Mucosa of stomach (tissue), 1 donor: ENCODE data around the gene MAL.

Source experiments
- H3K27me3 ChIP-seq: one replicate; pipeline ENCODE4 v1.7.0; 2013; ENCODE audit warnings: mild to moderate bottlenecking, low read length; ENCODE audit not compliant: control insufficient read depth, insufficient read depth
- H3K36me3 ChIP-seq: one replicate; pipeline ENCODE4 v1.7.0; 2013; ENCODE audit warnings: low read length; ENCODE audit not compliant: control insufficient read depth, insufficient read depth
- H3K4me1 ChIP-seq: one replicate; pipeline ENCODE4 v1.7.0; 2013; ENCODE audit warnings: mild to moderate bottlenecking, low read length; ENCODE audit not compliant: control insufficient read depth, insufficient read depth
- H3K4me3 ChIP-seq: one replicate; pipeline ENCODE4 v1.7.0; 2013; ENCODE audit warnings: low read length
- H3K9ac ChIP-seq: one replicate; pipeline ENCODE4 v1.7.0; 2013; ENCODE audit warnings: mild to moderate bottlenecking, low read length, moderate library complexity
- H3K9me3 ChIP-seq: one replicate; pipeline ENCODE4 v1.7.0; 2013; ENCODE audit warnings: mild to moderate bottlenecking, low read length, moderate library complexity; ENCODE audit not compliant: control insufficient read depth
- donor health status: Pancreatic carcinoma.

MAL gene

GRCh38 chr2:95021023-95021416 is 4.5 kb upstream of the MAL start:
- H3K27me3 ChIP-seq = peaks cover 35% of the 10 kb centered on the region
- peaks cover 8% of the 10 kb centered on the region for H3K4me1 ChIP-seq
- H3K9me3 ChIP-seq = no peaks in the 10 kb centered on the region
- H3K36me3 ChIP-seq = no peaks in the 10 kb centered on the region
- H3K4me3 ChIP-seq = no peak overlapping the region
- H3K9ac ChIP-seq = no peak overlapping the region

GRCh38 chr2:95021847-95022246 is 3.7 kb upstream of the MAL start:
- no peaks in the 10 kb centered on the region for H3K36me3 ChIP-seq
- no peak overlapping the region for H3K4me3 ChIP-seq
- H3K4me1 ChIP-seq = peaks cover 11% of the 10 kb centered on the region
- peaks cover 41% of the 10 kb centered on the region for H3K27me3 ChIP-seq
- no peak overlapping the region for H3K9ac ChIP-seq
- no peaks in the 10 kb centered on the region for H3K9me3 ChIP-seq

GRCh38 chr2:95022309-95023221 is 2.9 kb upstream of the MAL start:
- no peak overlapping the region for H3K4me3 ChIP-seq
- no peak overlapping the region for H3K9ac ChIP-seq
- H3K27me3 ChIP-seq = peaks cover 45% of the 10 kb centered on the region
- H3K9me3 ChIP-seq = no peaks in the 10 kb centered on the region
- peaks cover 12% of the 10 kb centered on the region for H3K4me1 ChIP-seq
- H3K36me3 ChIP-seq = no peaks in the 10 kb centered on the region

- Histone ChIP-seq H3K9me3 (no peaks in the 10 kb centered on the region), H3K4me1 (peaks cover 12% of the 10 kb centered on the region), H3K9ac (no peak overlapping the region), H3K4me3 (no peak overlapping the region), H3K27me3 (peaks cover 45% of the 10 kb centered on the region), H3K36me3 (no peaks in the 10 kb centered on the region)
Observed at GRCh38 chr2:95023222-95023597, 2.3 kb upstream of the MAL start.

- H3K9me3 ChIP-seq = no peaks in the 10 kb centered on the region
- no peak overlapping the region for H3K9ac ChIP-seq
- H3K4me1 ChIP-seq = peaks cover 17% of the 10 kb centered on the region
- H3K4me3 ChIP-seq = no peak overlapping the region
- H3K27me3 ChIP-seq = peaks cover 45% of the 10 kb centered on the region
- no peaks in the 10 kb centered on the region for H3K36me3 ChIP-seq
Observed at GRCh38 chr2:95024371-95024770, 1.1 kb upstream of the MAL start.

- Histone ChIP-seq H3K9me3 (no peaks in the 10 kb centered on the region), H3K27me3 (peaks cover 45% of the 10 kb centered on the region), H3K9ac (peak overlapping the region; percentile 10), H3K36me3 (no peaks in the 10 kb centered on the region), H3K4me3 (no peak overlapping the region), H3K4me1 (peaks cover 23% of the 10 kb centered on the region)
Observed at GRCh38 chr2:95024960-95025405, 525 bp upstream of the MAL start.

GRCh38 chr2:95026471-95027368 is 1.2 kb downstream of the MAL start:
- H3K36me3 ChIP-seq = no peaks in the 10 kb centered on the region
- H3K27me3 ChIP-seq = peaks cover 57% of the 10 kb centered on the region
- no peak overlapping the region for H3K4me3 ChIP-seq
- H3K4me1 ChIP-seq = peaks cover 40% of the 10 kb centered on the region
- no peaks in the 10 kb centered on the region for H3K9me3 ChIP-seq
- peak overlapping the region; percentile 23 for H3K9ac ChIP-seq

GRCh38 chr2:95027369-95027720 is 1.8 kb downstream of the MAL start:
- Histone ChIP-seq H3K27me3 (peaks cover 56% of the 10 kb centered on the region), H3K4me3 (no peak overlapping the region), H3K4me1 (peaks cover 42% of the 10 kb centered on the region), H3K9me3 (no peaks in the 10 kb centered on the region), H3K36me3 (no peaks in the 10 kb centered on the region), H3K9ac (peak overlapping the region; percentile 23)

- Histone ChIP-seq H3K9ac (no peak overlapping the region), H3K36me3 (no peaks in the 10 kb centered on the region), H3K4me3 (no peak overlapping the region), H3K27me3 (peaks cover 53% of the 10 kb centered on the region), H3K4me1 (peaks cover 35% of the 10 kb centered on the region), H3K9me3 (no peaks in the 10 kb centered on the region)
Observed at GRCh38 chr2:95029898-95030341, 4.4 kb downstream of the MAL start.

- Histone ChIP-seq H3K9ac (no peak overlapping the region), H3K4me1 (peaks cover 35% of the 10 kb centered on the region), H3K9me3 (no peaks in the 10 kb centered on the region), H3K4me3 (no peak overlapping the region), H3K27me3 (peaks cover 48% of the 10 kb centered on the region), H3K36me3 (no peaks in the 10 kb centered on the region)
Observed at GRCh38 chr2:95030496-95030895, 5.0 kb downstream of the MAL start.

GRCh38 chr2:95031076-95031725 is 5.7 kb downstream of the MAL start:
- peaks cover 41% of the 10 kb centered on the region for H3K27me3 ChIP-seq
- no peak overlapping the region for H3K4me3 ChIP-seq
- H3K36me3 ChIP-seq = no peaks in the 10 kb centered on the region
- peak overlapping the region; percentile 4 for H3K9ac ChIP-seq
- no peaks in the 10 kb centered on the region for H3K9me3 ChIP-seq
- peaks cover 35% of the 10 kb centered on the region for H3K4me1 ChIP-seq
